Measurements from ENCODE around the gene CTIF. TPM values are rescaled to one million over a fixed set of nuclear protein-coding genes. Genes with fewer than 3 reads are reported as not detected.

The CTIF gene
- total RNA-seq, 4 donors from 2014 or later: 14.1 to 78.2 (median 18.4) TPM

DNA sequence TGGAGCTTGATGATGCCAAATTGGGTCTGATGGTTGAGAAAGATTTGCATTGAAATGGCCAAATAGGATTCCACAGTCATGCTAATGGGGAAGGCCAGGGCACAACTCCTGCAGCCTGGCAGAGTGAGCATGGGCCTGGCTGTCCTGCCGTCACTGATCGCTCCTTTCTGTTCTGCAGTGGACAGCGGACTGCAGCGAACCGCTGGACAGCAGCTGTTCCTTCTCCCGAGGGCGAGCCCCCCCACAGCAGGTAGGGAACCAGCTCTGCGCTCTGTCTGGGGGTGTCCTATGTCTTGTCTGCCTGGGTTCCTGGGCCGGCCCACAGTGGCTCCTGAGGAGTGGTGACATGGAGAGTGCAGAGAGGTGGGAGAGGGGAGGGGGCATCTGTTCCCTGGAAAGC lies 97.6 kb downstream of the CTIF start:
- no peak for DNase-seq
- no peaks in the 10 kb centered on the region for H3K27me3 ChIP-seq
- no peaks in the 10 kb centered on the region for H3K9me3 ChIP-seq
- H3K4me1 ChIP-seq: no peaks in the 10 kb centered on the region
- no peak overlapping the region for H3K4me3 ChIP-seq
- H3K36me3 ChIP-seq: no peaks in the 10 kb centered on the region
- WGBS, 2 donors (ENCODE audit: low coverage in 1 of 2): 95% methylated on average over 9 of the region's 9 CpGs; no CpG with 5 or more reads in 1 of the 2 donors
- in situ Hi-C loops (cut with MboI; ENCODE audit: low pct_ligation_motif_present in 1 of 4, low pct_unique_long_range_greater_than_20kb in 1 of 4, low sequenced_read_pairs in 3 of 4): no loop called here
- no peak overlapping the region for H3K27ac ChIP-seq
- TF ChIP-seq EP300 (IDR thresholded peaks at IDR 0.05; ENCODE audit: low read depth) (no peak), POLR2AphosphoS5 (IDR thresholded peaks at IDR 0.05) (no peak), POLR2A (IDR thresholded peaks at IDR 0.05) (no peak)
- TF ChIP-seq, protein P1, sequence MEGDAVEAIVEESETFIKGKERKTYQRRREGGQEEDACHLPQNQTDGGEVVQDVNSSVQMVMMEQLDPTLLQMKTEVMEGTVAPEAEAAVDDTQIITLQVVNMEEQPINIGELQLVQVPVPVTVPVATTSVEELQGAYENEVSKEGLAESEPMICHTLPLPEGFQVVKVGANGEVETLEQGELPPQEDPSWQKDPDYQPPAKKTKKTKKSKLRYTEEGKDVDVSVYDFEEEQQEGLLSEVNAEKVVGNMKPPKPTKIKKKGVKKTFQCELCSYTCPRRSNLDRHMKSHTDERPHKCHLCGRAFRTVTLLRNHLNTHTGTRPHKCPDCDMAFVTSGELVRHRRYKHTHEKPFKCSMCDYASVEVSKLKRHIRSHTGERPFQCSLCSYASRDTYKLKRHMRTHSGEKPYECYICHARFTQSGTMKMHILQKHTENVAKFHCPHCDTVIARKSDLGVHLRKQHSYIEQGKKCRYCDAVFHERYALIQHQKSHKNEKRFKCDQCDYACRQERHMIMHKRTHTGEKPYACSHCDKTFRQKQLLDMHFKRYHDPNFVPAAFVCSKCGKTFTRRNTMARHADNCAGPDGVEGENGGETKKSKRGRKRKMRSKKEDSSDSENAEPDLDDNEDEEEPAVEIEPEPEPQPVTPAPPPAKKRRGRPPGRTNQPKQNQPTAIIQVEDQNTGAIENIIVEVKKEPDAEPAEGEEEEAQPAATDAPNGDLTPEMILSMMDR (IDR thresholded peaks at IDR 0.05): no peak
- intact Hi-C loops (cut with DNase I; ENCODE audit: low total_unique reads): no loop called here

DNA sequence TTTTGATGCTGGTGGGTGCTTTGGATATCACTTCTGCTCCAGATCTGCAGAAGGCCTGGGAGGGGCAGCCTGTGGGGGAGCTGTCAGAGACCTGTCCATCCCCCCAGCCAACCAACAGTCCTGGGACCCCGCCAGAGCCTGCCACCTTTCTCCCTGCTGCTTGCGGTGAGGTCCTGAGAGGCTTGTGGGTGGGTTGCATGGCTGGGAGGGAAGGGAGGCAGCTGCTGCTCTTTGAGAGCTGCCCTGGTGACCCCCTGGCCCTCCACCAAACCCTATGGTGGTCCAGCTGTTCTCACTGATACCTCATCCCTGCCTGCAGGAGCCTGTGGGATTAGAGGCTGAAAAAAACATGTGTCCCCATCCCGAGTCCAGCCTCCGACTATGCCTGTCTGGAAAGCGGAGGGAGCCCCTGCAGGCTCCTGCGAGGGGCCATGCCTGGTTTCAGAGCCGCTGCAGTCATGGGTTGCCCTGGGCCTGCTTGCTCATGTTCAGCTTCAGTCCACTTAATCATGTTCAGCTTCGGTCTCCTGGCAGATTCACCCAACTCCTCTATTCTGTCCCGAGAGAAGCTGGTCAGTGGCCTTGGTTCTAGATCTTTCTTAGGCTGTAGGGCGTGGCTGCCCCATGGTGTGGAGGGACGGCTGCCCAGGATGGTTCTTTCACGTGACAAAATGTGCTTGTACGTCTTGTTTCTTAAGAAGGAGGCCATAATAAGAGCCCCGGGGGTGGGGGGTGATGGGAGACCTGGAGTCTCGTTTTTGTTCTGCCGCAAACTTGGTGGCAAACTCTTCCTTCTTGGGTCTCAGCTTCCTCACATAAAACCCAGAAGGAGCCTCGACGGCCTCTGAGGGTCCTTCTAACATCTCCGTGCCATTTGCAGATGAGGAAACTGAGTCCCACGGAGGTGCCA lies 98.5 kb downstream of the CTIF start:
- Histone ChIP-seq H3K36me3 (no peaks in the 10 kb centered on the region), H3K27ac (no peak overlapping the region), H3K9me3 (no peaks in the 10 kb centered on the region), H3K4me3 (no peak overlapping the region), H3K27me3 (no peaks in the 10 kb centered on the region), H3K4me1 (no peaks in the 10 kb centered on the region)
- TF ChIP-seq POLR2A (IDR thresholded peaks at IDR 0.05): no peak
- TF ChIP-seq, protein P1 (IDR thresholded peaks at IDR 0.05): no peak
- TF ChIP-seq POLR2AphosphoS5 (IDR thresholded peaks at IDR 0.05): no peak
- TF ChIP-seq EP300 (IDR thresholded peaks at IDR 0.05; ENCODE audit: low read depth): no peak
- no peak for DNase-seq
- intact Hi-C loops (cut with DNase I; ENCODE audit: low total_unique reads): no loop called here
- in situ Hi-C loops (cut with MboI; ENCODE audit: low pct_ligation_motif_present in 1 of 4, low pct_unique_long_range_greater_than_20kb in 1 of 4, low sequenced_read_pairs in 3 of 4): no loop called here
- WGBS, 2 donors (ENCODE audit: low coverage in 1 of 2): 86% methylated on average over 19 of the region's 20 CpGs; no CpG with 5 or more reads in 1 of the 2 donors

DNA sequence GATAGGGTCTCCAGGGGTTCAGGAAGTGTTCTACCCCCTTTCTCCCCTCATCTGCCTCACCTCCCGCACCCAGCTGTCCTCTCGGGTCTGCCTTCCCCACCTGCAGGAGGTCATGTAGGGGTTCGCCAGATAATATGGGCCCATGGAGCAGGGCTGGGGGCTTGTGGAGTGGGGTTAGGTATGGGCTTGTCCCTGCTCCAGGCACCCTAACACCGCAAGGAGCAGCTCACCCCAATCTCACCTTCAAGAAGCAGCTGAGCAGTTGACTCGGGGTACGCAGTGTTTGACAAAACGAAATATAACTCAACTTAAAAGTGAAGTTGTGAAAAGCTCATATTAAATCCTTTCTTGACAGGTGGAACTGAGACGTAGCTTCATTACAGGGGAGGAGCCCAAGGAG lies 99.6 kb downstream of the CTIF start:
- Histone ChIP-seq H3K9me3 (no peaks in the 10 kb centered on the region), H3K27ac (no peak overlapping the region), H3K36me3 (no peaks in the 10 kb centered on the region), H3K27me3 (no peaks in the 10 kb centered on the region), H3K4me1 (no peaks in the 10 kb centered on the region), H3K4me3 (no peak overlapping the region)
- 85% methylated on average over 8 of the region's 8 CpGs; no CpG with 5 or more reads in 1 of the 2 donors for WGBS, 2 donors (ENCODE audit: low coverage in 1 of 2)
- in situ Hi-C loops (cut with MboI; ENCODE audit: low pct_ligation_motif_present in 1 of 4, low pct_unique_long_range_greater_than_20kb in 1 of 4, low sequenced_read_pairs in 3 of 4): no loop called here
- intact Hi-C loops (cut with DNase I; ENCODE audit: low total_unique reads): no loop called here
- TF ChIP-seq, protein P1 (IDR thresholded peaks at IDR 0.05): no peak
- TF ChIP-seq POLR2AphosphoS5 (IDR thresholded peaks at IDR 0.05) (no peak), POLR2A (IDR thresholded peaks at IDR 0.05) (no peak), EP300 (IDR thresholded peaks at IDR 0.05; ENCODE audit: low read depth) (no peak)
- DNase-seq: no peak

DNA sequence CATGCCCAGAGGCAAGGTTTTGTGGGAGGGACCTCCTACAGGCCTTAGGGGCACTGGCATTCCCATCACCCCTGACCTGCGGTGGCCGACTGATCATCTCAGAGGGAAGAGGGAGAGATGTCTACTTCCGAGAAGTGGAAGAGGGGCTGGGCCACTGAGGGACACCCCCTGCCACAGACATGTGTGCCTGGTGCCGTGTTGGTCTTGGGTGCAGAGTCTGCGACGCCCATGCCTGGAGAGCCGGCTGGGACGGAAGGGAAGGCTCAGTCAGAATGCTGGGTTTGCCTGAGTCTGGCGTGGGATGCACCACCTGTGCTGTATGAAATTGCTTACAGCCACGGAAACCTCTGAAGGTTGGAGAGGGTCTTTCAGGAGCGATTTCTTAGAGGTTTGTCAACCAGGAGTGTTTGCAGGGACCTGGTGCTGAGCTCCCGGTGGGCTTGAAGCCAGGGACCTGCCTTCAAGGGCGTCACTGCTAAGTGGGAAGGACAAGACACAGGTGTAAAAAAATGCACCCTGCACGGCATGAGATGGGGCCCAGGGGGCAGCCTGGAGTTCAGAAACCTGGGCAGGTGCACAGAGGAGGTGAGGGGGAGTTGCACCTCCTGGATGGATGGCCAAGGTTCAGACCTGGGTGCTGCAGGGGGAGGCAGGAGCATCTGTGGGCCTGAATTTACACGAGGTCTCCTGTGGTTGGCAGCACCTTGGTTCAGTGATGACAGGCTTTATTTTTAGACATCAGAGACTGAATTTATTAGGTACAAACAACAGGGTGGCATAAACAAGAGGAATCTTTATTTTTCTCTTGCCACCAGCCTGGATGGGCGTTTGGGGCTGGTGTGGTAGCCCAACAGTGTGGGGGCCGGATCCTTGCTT lies 100.3 kb downstream of the CTIF start:
- TF ChIP-seq, protein P1 (IDR thresholded peaks at IDR 0.05): no peak
- TF ChIP-seq EP300 (IDR thresholded peaks at IDR 0.05; ENCODE audit: low read depth) (no peak), POLR2A (IDR thresholded peaks at IDR 0.05) (no peak), POLR2AphosphoS5 (IDR thresholded peaks at IDR 0.05) (no peak)
- in situ Hi-C loops (cut with MboI; ENCODE audit: low pct_ligation_motif_present in 1 of 4, low pct_unique_long_range_greater_than_20kb in 1 of 4, low sequenced_read_pairs in 3 of 4): no loop called here
- no peak for DNase-seq

More for the DNA sequence above, 100.3 kb downstream of the CTIF start:
- intact Hi-C loops (cut with DNase I; ENCODE audit: low total_unique reads): no loop called here
- WGBS, 2 donors (ENCODE audit: low coverage in 1 of 2): 85 to 90% methylated on average over 2 to 17 of the region's 17 CpGs
- Histone ChIP-seq H3K27me3 (no peaks in the 10 kb centered on the region), H3K9me3 (no peaks in the 10 kb centered on the region), H3K4me3 (no peak overlapping the region), H3K27ac (no peak overlapping the region), H3K36me3 (no peaks in the 10 kb centered on the region), H3K4me1 (no peaks in the 10 kb centered on the region)

Measured in transverse colon (tissue), 4 donors.